ENCODE results near the gene CFAP47.

Gene CFAP47

DNA sequence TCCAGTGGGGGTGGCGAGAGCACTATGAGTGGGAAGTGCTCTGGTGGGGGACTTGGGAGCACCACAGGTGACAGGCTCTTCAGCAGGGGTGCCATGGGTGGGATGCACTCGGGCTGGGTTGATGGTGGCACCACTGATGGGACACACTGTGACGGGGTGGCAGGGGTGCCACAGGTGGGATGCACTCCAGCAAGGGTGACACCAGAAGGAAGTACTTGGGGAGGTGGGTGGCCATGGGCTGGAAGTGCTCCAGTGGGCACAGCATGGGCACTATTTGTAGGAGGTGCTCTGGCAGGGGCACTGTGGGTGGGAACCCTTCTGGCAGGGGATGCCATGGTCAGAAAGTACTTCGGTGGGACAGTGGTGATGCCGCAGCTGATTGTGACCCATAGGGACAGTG is 346.6 kb downstream of the CFAP47 start:
- no peak for DNase-seq

DNA sequence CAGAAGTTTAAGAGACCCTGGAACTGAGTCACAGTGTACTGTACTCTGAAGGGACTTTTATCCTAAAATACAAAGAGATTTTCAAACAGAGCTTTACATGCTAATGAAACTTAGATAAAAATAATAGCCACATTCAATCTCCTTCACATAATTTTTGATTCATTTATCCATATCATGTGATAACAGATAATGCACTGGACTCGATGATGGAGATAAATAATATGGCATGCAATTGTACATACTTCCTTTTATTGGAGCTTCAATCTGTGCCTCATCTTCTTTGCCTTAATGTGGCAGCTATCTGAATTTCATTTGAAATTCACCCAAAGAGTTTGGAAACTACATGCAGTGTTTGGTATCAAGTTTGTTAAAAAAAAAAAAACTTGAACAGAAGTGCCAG is 390.6 kb downstream of the CFAP47 start:
- no peak for DNase-seq

DNA sequence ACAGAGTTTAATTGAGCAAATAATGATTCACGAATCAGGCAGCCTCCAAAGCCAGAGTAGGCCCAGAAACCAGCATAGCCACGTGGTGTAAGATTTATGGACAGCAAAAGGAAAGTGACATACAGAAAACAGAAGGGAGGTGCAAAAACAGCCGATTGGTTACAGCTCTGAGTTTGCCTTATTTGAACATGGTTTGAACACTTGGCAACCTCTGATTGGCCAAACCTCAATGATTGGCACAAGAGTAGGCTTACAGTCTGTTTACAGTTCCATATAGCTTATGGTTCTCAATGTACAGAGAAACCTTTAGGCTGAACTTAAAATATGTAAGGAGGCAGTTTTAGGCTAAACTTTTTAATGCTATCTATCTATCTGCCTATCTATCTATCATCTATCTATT is 394.8 kb downstream of the CFAP47 start:
- no peak for DNase-seq

DNA sequence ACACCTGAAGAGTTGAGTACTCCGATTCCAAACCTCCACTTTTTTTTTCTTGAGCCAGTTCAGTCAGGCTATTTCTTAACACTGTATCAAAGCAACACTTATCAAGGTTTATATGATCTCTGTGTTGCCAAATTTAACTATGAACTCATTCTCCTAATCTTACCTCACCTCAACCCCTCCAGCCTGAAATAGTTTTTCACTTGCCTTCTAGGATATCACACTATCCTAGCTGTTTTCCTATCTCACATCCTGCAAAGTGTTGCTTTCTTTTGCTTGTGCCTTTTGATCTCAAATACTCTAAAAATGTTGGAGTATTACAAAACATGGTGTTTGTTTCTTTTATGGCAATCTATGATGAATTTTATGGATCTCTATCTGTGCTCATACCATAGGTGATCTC is 415.0 kb downstream of the CFAP47 start:
- no peak for DNase-seq

DNA sequence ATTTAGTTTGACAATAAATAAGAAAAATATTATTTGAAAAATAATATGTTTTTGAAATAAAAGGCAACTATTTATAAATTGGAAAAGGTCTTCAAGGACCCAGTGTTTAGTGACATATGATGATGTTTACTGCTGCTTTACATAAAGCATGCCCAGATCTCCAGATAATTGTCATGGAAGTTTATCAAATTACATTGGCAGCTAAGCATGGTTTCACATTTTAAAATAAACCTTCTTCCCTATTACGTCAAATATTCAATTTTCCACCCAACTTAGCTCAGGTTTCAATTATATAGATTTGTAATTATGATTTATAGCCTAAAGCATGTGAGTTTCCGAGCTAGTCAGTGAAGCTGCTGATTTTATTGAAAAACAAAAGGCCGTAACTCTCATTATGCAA is 417.2 kb downstream of the CFAP47 start:
- DNase-seq: no peak

DNA sequence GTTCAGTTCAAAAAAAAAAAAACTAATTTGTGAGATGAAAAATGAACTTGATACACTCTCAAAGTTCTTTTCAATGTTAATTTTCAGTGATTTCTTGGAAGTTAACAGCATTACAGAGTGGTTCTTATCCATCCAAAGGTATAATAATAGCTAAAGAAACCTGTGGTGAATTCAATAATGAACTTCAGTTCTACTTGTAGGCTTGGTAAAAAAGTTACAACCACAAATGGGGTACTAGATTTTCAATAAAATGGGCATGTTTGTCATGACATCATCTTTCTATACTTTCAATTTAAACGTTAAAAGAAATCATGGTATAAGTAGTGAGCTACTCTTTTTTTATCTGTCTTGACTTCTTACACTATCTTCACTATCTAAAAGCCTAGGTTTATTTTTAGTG is 424.8 kb downstream of the CFAP47 start:
- DNase-seq: no peak

DNA sequence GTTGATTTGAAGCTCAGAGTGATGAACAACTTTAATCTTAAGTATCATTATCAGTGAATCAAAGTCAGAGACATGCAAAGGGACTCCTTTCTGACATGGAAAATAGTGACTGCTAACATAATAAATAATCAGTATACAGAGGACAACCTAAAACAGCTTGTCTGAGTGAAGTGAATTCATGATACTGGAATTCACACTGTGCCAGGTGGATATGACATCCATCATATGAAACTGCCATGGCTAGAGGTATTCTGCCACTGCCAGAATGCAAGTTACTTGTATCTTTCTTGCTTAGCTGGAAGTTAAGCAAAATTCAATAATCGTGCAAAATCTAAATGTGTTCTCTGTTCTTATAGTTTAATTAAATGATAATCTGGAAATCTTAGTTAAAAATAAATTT is 429.0 kb downstream of the CFAP47 start:
- no peak for DNase-seq

DNA sequence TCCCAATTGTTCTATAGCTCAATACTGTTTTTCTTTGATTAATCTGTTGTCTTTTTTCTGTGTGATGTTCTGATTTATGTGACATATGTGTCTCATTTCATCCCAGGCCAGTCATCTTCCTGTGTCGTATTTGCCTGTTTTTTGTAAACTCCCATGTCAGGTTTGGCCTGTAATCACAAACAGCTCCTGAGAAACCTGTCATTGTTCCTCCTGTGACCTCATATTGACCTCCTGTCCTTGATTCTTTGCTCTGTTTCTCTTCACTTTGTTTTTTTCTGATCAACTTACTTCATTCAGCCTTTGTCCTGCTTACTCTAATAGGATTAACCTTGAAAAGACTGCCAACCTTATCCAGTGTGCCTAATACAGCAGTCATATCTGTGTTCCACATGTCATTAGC is 438.3 kb downstream of the CFAP47 start:
- no peak for DNase-seq

DNA sequence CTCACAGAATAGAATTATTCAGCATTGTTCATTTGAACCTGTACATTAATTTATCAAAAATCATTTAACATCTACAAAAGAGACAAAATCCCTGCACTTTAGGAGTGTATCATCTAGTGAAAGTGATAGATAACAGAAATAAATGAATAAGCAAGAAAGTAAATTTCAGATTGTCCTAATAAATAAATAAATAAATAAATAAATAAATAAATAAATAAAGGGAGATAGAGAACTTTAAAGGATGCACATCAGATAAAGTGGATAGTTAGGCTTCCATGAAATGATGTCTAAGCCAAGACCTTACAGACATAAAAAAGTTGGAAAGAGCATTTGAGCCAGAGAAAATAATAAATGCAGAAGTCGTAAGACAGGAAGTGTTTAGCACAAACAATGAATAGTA is 444.7 kb downstream of the CFAP47 start:
- no peak for DNase-seq

DNA sequence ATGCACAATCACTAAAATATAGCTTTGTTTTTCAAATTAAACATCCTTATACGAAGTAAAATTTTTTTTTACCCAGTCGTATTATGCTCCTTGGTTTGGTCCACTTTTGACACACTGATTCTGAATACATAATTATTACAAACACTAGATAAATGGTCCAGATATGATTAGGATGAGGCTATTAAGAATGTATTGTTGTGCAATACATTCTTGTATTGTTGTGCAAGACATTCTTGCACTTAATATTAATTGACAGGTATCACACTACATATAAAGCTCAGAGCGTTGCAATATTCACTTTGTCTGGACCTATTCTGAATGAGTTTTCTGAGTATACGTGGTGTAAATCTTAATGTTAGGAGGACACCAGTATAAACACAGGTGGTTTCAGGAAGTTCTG is 464.0 kb downstream of the CFAP47 start:
- no peak for DNase-seq

DNA sequence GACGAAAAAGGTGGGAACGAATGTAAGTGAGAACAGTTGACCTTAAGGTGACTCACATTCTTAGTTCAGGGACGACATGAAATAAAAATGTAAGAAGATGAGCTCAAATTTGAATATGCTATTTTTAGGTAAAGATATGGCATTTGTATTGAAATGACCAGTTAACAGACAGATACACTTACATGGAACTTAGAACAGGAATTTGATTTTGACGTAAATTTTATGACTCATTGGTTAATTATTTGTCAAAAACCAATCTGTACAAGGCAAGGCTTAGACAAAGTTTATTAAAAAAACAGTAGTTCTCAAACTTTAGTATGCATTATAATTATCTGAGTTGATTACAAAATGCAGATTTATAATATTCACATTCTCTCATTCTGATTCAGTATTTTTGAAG is 469.4 kb downstream of the CFAP47 start:
- no peak for DNase-seq

DNA sequence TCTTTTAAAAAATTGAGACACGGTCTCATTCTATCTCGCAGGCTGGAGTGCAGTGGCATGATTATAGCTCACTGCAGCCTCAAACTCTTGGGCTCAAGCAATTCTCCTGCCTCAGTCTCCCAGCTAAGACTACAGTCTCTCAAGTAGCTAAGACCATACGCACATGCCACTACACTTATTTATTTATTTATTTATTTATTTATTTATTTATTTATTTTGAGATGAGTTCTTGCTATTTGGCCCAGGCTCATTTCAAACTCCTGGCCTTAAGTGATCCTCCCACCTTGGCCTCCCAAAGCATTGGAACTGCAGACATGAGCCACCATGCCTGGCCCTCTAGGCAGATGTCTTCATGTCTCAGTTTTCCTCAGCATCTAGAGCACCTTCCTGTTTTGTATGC is 482.2 kb downstream of the CFAP47 start:
- DNase-seq: no peak

DNA sequence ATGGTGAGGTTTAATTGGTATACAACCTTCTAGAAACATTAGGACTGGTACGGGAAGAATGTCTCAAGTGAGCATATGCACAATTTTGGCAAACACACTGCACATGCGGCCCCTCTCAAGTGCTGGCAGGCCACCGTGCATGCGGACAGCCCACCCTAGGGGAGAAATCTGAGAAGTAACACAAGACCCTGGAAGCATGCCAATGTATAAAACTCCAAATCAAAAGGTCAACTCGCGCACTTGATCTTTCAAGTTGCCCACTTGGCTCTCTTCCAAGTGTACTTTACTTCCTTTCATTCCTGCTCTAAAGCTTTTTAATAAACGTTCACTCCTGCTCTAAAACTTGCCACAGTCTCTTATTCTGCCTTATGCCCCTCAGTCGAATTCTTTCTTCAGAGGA is 488.3 kb downstream of the CFAP47 start:
- DNase-seq: no peak

DNA sequence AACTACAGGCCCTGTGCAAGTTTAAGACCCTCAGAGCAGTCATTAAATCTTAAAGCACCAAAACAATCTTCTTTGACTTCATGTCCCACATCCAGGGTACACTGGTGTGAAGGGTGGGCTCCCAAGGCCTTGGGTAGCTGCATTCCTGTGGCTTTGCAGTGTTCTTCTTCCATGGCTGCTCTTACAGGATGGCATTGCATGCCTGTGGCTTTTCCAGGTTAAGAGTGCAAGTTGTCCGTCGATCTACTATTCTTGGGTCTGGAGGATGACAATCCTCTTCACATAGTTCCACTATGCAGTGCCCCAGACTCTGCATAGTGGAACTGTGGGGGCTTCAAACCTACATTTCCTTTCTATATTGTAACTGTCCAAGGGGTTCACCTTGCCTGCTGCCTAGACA is 494.5 kb downstream of the CFAP47 start:
- DNase-seq: no peak

DNA sequence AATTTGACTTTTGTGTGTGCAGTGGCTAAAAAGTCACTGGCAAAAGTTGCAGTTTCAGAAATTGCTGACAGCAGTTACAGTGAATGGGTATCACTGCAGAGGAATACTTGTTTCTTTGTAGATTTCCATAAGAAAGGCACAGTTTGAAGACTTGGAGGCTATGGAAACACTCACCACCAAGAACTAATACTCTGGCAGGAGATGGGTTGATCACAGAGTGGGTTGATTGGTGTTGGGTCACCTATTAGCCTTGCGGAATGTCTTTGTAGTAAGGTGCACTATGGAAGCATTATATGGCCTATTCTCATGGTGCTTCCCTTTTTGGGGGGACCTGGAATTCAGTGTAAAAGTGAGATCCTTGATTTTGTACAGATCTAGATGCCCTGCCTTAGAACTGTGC is 502.8 kb downstream of the CFAP47 start:
- DNase-seq: no peak

DNA sequence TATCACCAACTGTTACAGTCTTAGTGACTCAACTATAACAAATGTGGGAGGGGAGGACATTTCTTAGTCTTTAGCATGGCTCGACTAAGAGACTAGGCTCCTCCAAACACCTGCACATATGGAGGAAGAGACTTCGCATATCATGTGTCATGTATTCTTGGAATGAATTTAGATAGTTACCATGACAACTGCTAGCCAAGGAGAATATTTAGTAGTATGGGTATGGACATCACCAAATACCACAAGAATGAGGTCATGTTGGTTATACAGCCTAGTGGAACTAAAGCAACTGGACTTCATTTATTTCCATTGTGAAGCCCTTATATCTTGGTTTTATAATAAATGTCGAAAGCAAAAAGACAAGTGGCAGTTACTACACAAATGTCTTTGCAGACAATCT is 512.3 kb downstream of the CFAP47 start:
- DNase-seq: no peak

DNA sequence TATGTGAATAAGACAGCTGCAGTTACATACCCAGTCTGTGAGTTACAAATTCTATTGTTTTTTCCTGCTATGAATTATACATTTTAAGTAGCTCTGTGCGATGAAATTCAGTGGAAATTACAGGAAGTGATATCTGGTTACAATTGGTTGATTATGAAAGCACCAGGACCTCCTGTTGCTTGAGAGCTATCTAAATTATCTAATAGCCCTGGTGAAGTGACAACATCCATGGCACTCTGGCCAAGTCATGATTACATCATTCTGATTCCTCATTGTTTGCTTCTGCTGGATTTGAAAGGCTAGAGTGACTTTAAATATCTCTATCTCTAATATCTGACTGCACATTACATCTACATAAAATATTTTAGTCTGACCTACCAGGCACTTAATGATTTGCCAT is 515.0 kb downstream of the CFAP47 start:
- no peak for DNase-seq
